HepG2 (cell line): ENCODE results near the gene KIRREL3. TPM values are rescaled to one million over a fixed set of nuclear protein-coding genes. Genes with fewer than 3 reads are reported as not detected.

Source experiments
- JARID2 ChIP-seq: sonication (generic); formaldehyde crosslinking; IDR thresholded peaks from 2 replicates; pipeline ENCODE4 v1.8.1; 2023; ENCODE audit warnings: missing genetic modification reagents, inconsistent platforms; ENCODE audit not compliant: insufficient replicate concordance
- JDP2 ChIP-seq: sonication (generic); formaldehyde crosslinking; IDR thresholded peaks from 2 replicates; pipeline ENCODE4 v1.8.1; 2022; ENCODE audit warnings: missing genetic modification reagents, borderline replicate concordance
- SKI ChIP-seq: fragments of 450-650 bp; IDR thresholded peaks from one replicate; pipeline ENCODE4 v1.6.1; 2018; ENCODE audit warnings: mild to moderate bottlenecking; ENCODE audit not compliant: partially characterized antibody
- ZNF281 ChIP-seq: sonication (generic); formaldehyde crosslinking; IDR thresholded peaks from 2 replicates; pipeline ENCODE4 v1.4.0; 2020; ENCODE audit warnings: missing genetic modification reagents, borderline replicate concordance
- ZNF318 ChIP-seq: sonication (generic); formaldehyde crosslinking; IDR thresholded peaks from 2 replicates; pipeline ENCODE4 v1.4.0; 2020; ENCODE audit warnings: mild to moderate bottlenecking, missing genetic modification reagents
- polyA plus RNA-seq, 8 experiments: library from polyadenylated mRNA; depleted of rRNA in 3 of 8; stranded (reverse) in 7 of 8; unstranded in 1 of 8; fragments of >200 nt; fragmentation: Illumina TruSeq in 4 of 8; extraction: Trizol in 4 of 8; gene quantifications; 2 replicates each; pipeline versions ENCODE4 v1.2.1 to v1.2.3, GENCODE V29; 2011 to 2016; ENCODE audit warnings: low read depth in 4 of 8, missing spikeins in 1 of 8, mixed read lengths in 1 of 8; ENCODE audit not compliant: insufficient read depth in 1 of 8
- total RNA-seq, 5 experiments: library from RNA; depleted of rRNA; stranded (reverse); fragments of >200 nt; fragmentation: Illumina TruSeq; extraction: Trizol; gene quantifications; 2 replicates each; pipeline ENCODE4 v1.2.3, GENCODE V29; 2016; ENCODE audit warnings: low read depth in 1 of 5
- TF ChIP-seq, protein P1 (sequence below): IDR thresholded peaks from 2 replicates; pipeline ENCODE4 v1.6.1; 2016; ENCODE audit warnings: low read depth

The KIRREL3 gene
- total and polyA plus RNA-seq, 2 of the 13 experiments (the other 11 are each of a cell fraction or from before 2014, with no cell fraction given) = not detected

- TF ChIP-seq ZNF318 (CRISPR knock-in tag) = no peak
- no peak for TF ChIP-seq SKI
- no peak for TF ChIP-seq JARID2 (CRISPR knock-in tag)
- TF ChIP-seq, protein P1, sequence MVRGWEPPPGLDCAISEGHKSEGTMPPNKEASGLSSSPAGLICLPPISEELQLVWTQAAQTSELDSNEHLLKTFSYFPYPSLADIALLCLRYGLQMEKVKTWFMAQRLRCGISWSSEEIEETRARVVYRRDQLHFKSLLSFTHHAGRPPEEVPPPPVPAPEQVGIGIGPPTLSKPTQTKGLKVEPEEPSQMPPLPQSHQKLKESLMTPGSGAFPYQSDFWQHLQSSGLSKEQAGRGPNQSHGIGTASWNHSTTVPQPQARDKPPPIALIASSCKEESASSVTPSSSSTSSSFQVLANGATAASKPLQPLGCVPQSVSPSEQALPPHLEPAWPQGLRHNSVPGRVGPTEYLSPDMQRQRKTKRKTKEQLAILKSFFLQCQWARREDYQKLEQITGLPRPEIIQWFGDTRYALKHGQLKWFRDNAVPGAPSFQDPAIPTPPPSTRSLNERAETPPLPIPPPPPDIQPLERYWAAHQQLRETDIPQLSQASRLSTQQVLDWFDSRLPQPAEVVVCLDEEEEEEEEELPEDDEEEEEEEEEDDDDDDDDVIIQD (CRISPR knock-in tag) = no peak
- TF ChIP-seq ZNF281 = no peak
- no peak for TF ChIP-seq JDP2 (CRISPR knock-in tag)
- TF ChIP-seq, all 625 proteins: peak for 0
These were observed 360.4 kb downstream of the KIRREL3 start (continued) for GRCh38 chr11:126640186-126640585.
